Transverse colon (tissue), 4 donors: Measurements from ENCODE around the gene GADL1.

Experiments used
- EP300 ChIP-seq: sonication (generic); formaldehyde crosslinking; IDR thresholded peaks from one replicate; pipeline ENCODE4 v1.6.1; 2017; ENCODE audit warnings: antibody characterized with exemption, low read depth
- POLR2AphosphoS5 ChIP-seq, 3 donors: sonication (generic); formaldehyde crosslinking; IDR thresholded peaks; one replicate each; pipeline ENCODE4 v1.6.1; 2016; ENCODE audit warnings: antibody characterized with exemption in 3 of 3
- TF ChIP-seq, protein P1 (sequence below), 5 experiments: fragments of 200-600 bp in 3 of 5; fragments of 450-650 bp in 2 of 5; sonication (generic) in 3 of 5; IDR thresholded peaks; 1 replicate in 2 of 5; 2 replicates in 3 of 5; pipeline ENCODE4 v1.5.1; 2016 to 2017; ENCODE audit warnings: antibody characterized with exemption in 5 of 5, inconsistent platforms in 3 of 5, mild to moderate bottlenecking in 2 of 5, moderate library complexity in 1 of 5

DNA sequence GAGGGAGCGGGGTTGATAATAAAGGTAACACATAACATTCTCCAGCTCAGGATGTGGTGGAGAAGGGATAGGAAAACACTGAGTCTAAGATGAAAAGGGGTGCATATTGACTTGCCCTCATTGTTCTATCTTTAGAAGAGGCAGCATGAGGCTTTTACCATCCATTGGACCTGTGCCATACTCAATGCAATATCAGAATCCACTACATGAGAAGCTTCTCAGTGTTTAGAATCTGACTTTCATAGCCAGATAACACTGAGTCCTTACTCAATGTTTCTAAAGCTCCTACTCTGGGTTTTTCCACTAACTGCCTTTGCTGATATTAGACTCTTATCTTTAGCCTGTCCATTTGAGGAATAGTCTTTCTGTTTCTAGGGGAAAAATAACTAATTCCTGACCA is 24.3 kb upstream of the GADL1 start:
- TF ChIP-seq POLR2AphosphoS5 (IDR thresholded peaks at IDR 0.05): no peak
- TF ChIP-seq, protein P1, sequence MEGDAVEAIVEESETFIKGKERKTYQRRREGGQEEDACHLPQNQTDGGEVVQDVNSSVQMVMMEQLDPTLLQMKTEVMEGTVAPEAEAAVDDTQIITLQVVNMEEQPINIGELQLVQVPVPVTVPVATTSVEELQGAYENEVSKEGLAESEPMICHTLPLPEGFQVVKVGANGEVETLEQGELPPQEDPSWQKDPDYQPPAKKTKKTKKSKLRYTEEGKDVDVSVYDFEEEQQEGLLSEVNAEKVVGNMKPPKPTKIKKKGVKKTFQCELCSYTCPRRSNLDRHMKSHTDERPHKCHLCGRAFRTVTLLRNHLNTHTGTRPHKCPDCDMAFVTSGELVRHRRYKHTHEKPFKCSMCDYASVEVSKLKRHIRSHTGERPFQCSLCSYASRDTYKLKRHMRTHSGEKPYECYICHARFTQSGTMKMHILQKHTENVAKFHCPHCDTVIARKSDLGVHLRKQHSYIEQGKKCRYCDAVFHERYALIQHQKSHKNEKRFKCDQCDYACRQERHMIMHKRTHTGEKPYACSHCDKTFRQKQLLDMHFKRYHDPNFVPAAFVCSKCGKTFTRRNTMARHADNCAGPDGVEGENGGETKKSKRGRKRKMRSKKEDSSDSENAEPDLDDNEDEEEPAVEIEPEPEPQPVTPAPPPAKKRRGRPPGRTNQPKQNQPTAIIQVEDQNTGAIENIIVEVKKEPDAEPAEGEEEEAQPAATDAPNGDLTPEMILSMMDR (IDR thresholded peaks at IDR 0.05): no peak
- no peak for TF ChIP-seq EP300
